ENCODE measurements around the gene EYA2.
"Not testable (repeated sequence)": the region's sequence is repeated elsewhere in the genome, so short reads cannot be mapped to it uniquely, and the experiment has no call there.

EYA2 gene

GRCh38 chr20:46872328-46873211 is 22.1 kb upstream of the EYA2 start:
- DNase-seq (ENCODE audit: extremely low spot score) = no peak
- POLR2A ChIA-PET = no interaction called here
- TF ChIP-seq SP1 (IDR thresholded peaks at IDR 0.05) (no peak), HDGF (IDR thresholded peaks at IDR 0.05; ENCODE audit: borderline replicate concordance) (no peak), NFRKB (IDR thresholded peaks at IDR 0.05) (no peak), BHLHE40 (IDR thresholded peaks at IDR 0.05; ENCODE audit: borderline replicate concordance) (no peak), L3MBTL2 (conservative IDR thresholded peaks at IDR 0.05) (no peak), FOXK2 (IDR thresholded peaks at IDR 0.05) (no peak), FOXA1 (IDR thresholded peaks at IDR 0.05) (no peak), ARNT (IDR thresholded peaks at IDR 0.05) (no peak), LEF1 (IDR thresholded peaks at IDR 0.05; ENCODE audit: borderline replicate concordance) (no peak), CTBP1 (IDR thresholded peaks at IDR 0.05; ENCODE audit: borderline replicate concordance) (no peak), ZNF384 (IDR thresholded peaks at IDR 0.05) (no peak), ELF4 (IDR thresholded peaks at IDR 0.05) (no peak), TARDBP (IDR thresholded peaks at IDR 0.05) (no peak), PKNOX1 (IDR thresholded peaks at IDR 0.05) (no peak), FOXM1 (IDR thresholded peaks at IDR 0.05; ENCODE audit: borderline replicate concordance) (no peak), SUZ12 (IDR thresholded peaks at IDR 0.05) (no peak)
- CTCF ChIA-PET = interaction anchor here (0.6 kb wide), 1 partner anchor 147 kb away, joined by 5 read pairs; no protein-coding TSS in a partner anchor

- no peak for TF ChIP-seq LEF1 (IDR thresholded peaks at IDR 0.05; ENCODE audit: borderline replicate concordance)
- TF ChIP-seq PKNOX1 (IDR thresholded peaks at IDR 0.05) = no peak
- no peak for TF ChIP-seq L3MBTL2 (conservative IDR thresholded peaks at IDR 0.05)
- TF ChIP-seq NFRKB (IDR thresholded peaks at IDR 0.05) = no peak
- no peak for TF ChIP-seq ARNT (IDR thresholded peaks at IDR 0.05)
- TF ChIP-seq FOXM1 (IDR thresholded peaks at IDR 0.05; ENCODE audit: borderline replicate concordance) = no peak
- TF ChIP-seq CTBP1 (IDR thresholded peaks at IDR 0.05; ENCODE audit: borderline replicate concordance) = no peak
- no peak for TF ChIP-seq FOXK2 (IDR thresholded peaks at IDR 0.05)
- TF ChIP-seq ZNF384 (IDR thresholded peaks at IDR 0.05) = no peak
- no peak for TF ChIP-seq BHLHE40 (IDR thresholded peaks at IDR 0.05; ENCODE audit: borderline replicate concordance)
- TF ChIP-seq HDGF (IDR thresholded peaks at IDR 0.05; ENCODE audit: borderline replicate concordance) = no peak
- TF ChIP-seq SP1 (IDR thresholded peaks at IDR 0.05) = no peak
- TF ChIP-seq ELF4 (IDR thresholded peaks at IDR 0.05) = no peak
- no peak for TF ChIP-seq FOXA1 (IDR thresholded peaks at IDR 0.05)
- TF ChIP-seq TARDBP (IDR thresholded peaks at IDR 0.05) = no peak
- ChIA-PET CTCF (no interaction called here), POLR2A (no interaction called here)
- DNase-seq (ENCODE audit: extremely low spot score) = no peak
Measured at GRCh38 chr20:46875059-46875458, 19.6 kb upstream of the EYA2 start.

GRCh38 chr20:46879386-46879785 is 15.3 kb upstream of the EYA2 start:
- no peak for DNase-seq (ENCODE audit: extremely low spot score)
- TF ChIP-seq ELF4 (IDR thresholded peaks at IDR 0.05) (no peak), FOXA1 (IDR thresholded peaks at IDR 0.05) (no peak), FOXM1 (IDR thresholded peaks at IDR 0.05; ENCODE audit: borderline replicate concordance) (no peak), TARDBP (IDR thresholded peaks at IDR 0.05) (no peak), LEF1 (IDR thresholded peaks at IDR 0.05; ENCODE audit: borderline replicate concordance) (no peak), FOXK2 (IDR thresholded peaks at IDR 0.05) (no peak), SP1 (IDR thresholded peaks at IDR 0.05) (no peak), ARNT (IDR thresholded peaks at IDR 0.05) (no peak), L3MBTL2 (conservative IDR thresholded peaks at IDR 0.05) (no peak), PKNOX1 (IDR thresholded peaks at IDR 0.05) (no peak), BHLHE40 (IDR thresholded peaks at IDR 0.05; ENCODE audit: borderline replicate concordance) (no peak), ZNF384 (IDR thresholded peaks at IDR 0.05) (no peak), NFRKB (IDR thresholded peaks at IDR 0.05) (no peak), HDGF (IDR thresholded peaks at IDR 0.05; ENCODE audit: borderline replicate concordance) (no peak), CTBP1 (IDR thresholded peaks at IDR 0.05; ENCODE audit: borderline replicate concordance) (no peak)
- ChIA-PET POLR2A (no interaction called here), CTCF (no interaction called here)

- DNase-seq (ENCODE audit: extremely low spot score); CTCF ChIA-PET; POLR2A ChIA-PET: not testable (repeated sequence)
Measured at GRCh38 chr20:46879963-46880362, 14.7 kb upstream of the EYA2 start.

GRCh38 chr20:46883892-46884291 is 10.8 kb upstream of the EYA2 start:
- POLR2A ChIA-PET = no interaction called here
- DNase-seq (ENCODE audit: extremely low spot score) = no peak
- no peak for TF ChIP-seq TARDBP (IDR thresholded peaks at IDR 0.05)
- TF ChIP-seq SP1 (IDR thresholded peaks at IDR 0.05) = no peak
- no peak for TF ChIP-seq ELF4 (IDR thresholded peaks at IDR 0.05)
- no peak for TF ChIP-seq L3MBTL2 (conservative IDR thresholded peaks at IDR 0.05)
- no peak for TF ChIP-seq ARNT (IDR thresholded peaks at IDR 0.05)
- no peak for TF ChIP-seq ZNF384 (IDR thresholded peaks at IDR 0.05)
- no peak for TF ChIP-seq LEF1 (IDR thresholded peaks at IDR 0.05; ENCODE audit: borderline replicate concordance)
- no peak for TF ChIP-seq FOXA1 (IDR thresholded peaks at IDR 0.05)
- no peak for TF ChIP-seq HDGF (IDR thresholded peaks at IDR 0.05; ENCODE audit: borderline replicate concordance)
- no peak for TF ChIP-seq BHLHE40 (IDR thresholded peaks at IDR 0.05; ENCODE audit: borderline replicate concordance)
- TF ChIP-seq FOXK2 (IDR thresholded peaks at IDR 0.05) = no peak
- TF ChIP-seq SUZ12 (IDR thresholded peaks at IDR 0.05) = no peak
- no peak for TF ChIP-seq NFRKB (IDR thresholded peaks at IDR 0.05)
- TF ChIP-seq FOXM1 (IDR thresholded peaks at IDR 0.05; ENCODE audit: borderline replicate concordance) = no peak
- CTCF ChIA-PET = no interaction called here

- TF ChIP-seq PKNOX1 (IDR thresholded peaks at IDR 0.05) = no peak
- no peak for TF ChIP-seq SP1 (IDR thresholded peaks at IDR 0.05)
- no peak for TF ChIP-seq TARDBP (IDR thresholded peaks at IDR 0.05)
- no peak for TF ChIP-seq FOXA1 (IDR thresholded peaks at IDR 0.05)
- TF ChIP-seq CTBP1 (IDR thresholded peaks at IDR 0.05; ENCODE audit: borderline replicate concordance) = no peak
- TF ChIP-seq LEF1 (IDR thresholded peaks at IDR 0.05; ENCODE audit: borderline replicate concordance) = no peak
- no peak for TF ChIP-seq ZNF384 (IDR thresholded peaks at IDR 0.05)
- TF ChIP-seq ARNT (IDR thresholded peaks at IDR 0.05) = no peak
- TF ChIP-seq NFRKB (IDR thresholded peaks at IDR 0.05) = no peak
- no peak for TF ChIP-seq HDGF (IDR thresholded peaks at IDR 0.05; ENCODE audit: borderline replicate concordance)
- TF ChIP-seq FOXM1 (IDR thresholded peaks at IDR 0.05; ENCODE audit: borderline replicate concordance) = no peak
- no peak for TF ChIP-seq L3MBTL2 (conservative IDR thresholded peaks at IDR 0.05)
- no peak for TF ChIP-seq ELF4 (IDR thresholded peaks at IDR 0.05)
- TF ChIP-seq SUZ12 (IDR thresholded peaks at IDR 0.05) = no peak
- TF ChIP-seq BHLHE40 (IDR thresholded peaks at IDR 0.05; ENCODE audit: borderline replicate concordance) = no peak
- no peak for TF ChIP-seq FOXK2 (IDR thresholded peaks at IDR 0.05)
- no peak for DNase-seq (ENCODE audit: extremely low spot score)
- ChIA-PET CTCF (interaction anchor here (0.7 kb wide), 1 partner anchor 379 kb away, joined by 4 read pairs; no protein-coding TSS in a partner anchor), POLR2A (no interaction called here)
Measured at GRCh38 chr20:46890682-46891081, 4.0 kb upstream of the EYA2 start.

All from HEK293T (cell line).